PC-3 (cell line): ENCODE measurements around the gene LIPH. TPM values are rescaled to one million over a fixed set of nuclear protein-coding genes. Genes with fewer than 3 reads are reported as not detected.

Source experiments
- ATAC-seq: fragments of 200-7000 bp; cut with Tn5 transposase; 2 replicates; pipeline ENCODE4 v1.9.1; 2020; ENCODE audit warnings: mild to moderate bottlenecking, moderate library complexity
- BruUV-seq: library from RNA; stranded (reverse); fragments of 400-500 nt; replicated peaks from 2 replicates; lab custom pipeline; 2021; lab: Mats Ljungman, UMichigan
- CTCF ChIA-PET: fragments of 300-600 bp; sonication (Branson Sonifier 250); formaldehyde crosslinking; loops from one replicate; lab custom pipeline; 2022; ENCODE audit warnings: antibody characterized with exemption; lab: Charles Lee
- POLR2A ChIA-PET: fragments of 300-600 bp; sonication (Branson Sonifier 250); formaldehyde crosslinking; loops from one replicate; lab custom pipeline; 2022; ENCODE audit warnings: antibody characterized with exemption; ENCODE audit not compliant: unreplicated experiment; lab: Charles Lee
- DNase-seq: peaks from one replicate; pipeline ENCODE4 v3.0.0-alpha.2; 2015
- H2AFZ ChIP-seq: fragments of 300-600 bp; sonication (generic); 2 replicates; pipeline ENCODE4 v1.6.0; 2016; ENCODE audit warnings: antibody characterized with exemption, low read length
- H3F3A ChIP-seq: fragments of 300-600 bp; sonication (generic); one replicate; pipeline ENCODE4 v1.6.0; 2017; ENCODE audit warnings: antibody characterized with exemption, low read length, control low read depth, mild to moderate bottlenecking; ENCODE audit not compliant: unreplicated experiment
- H3K27ac ChIP-seq: fragments of 300-600 bp; sonication (generic); 2 replicates; pipeline ENCODE4 v1.5.1; 2016; ENCODE audit warnings: mild to moderate bottlenecking, low read length
- H3K27me3 ChIP-seq: fragments of 300-600 bp; sonication (generic); 2 replicates; pipeline ENCODE4 v1.6.1; 2016; ENCODE audit warnings: low read length, mixed read lengths
- H3K36me3 ChIP-seq: fragments of 300-600 bp; sonication (generic); 2 replicates; pipeline ENCODE4 v1.6.1; 2016; ENCODE audit warnings: low read depth, mixed run types, low read length, mixed read lengths
- H3K4me1 ChIP-seq: fragments of 300-600 bp; sonication (generic); 2 replicates; pipeline ENCODE4 v1.5.1; 2016; ENCODE audit warnings: low read length; ENCODE audit not compliant: insufficient read depth
- H3K4me2 ChIP-seq: fragments of 300-600 bp; sonication (generic); 2 replicates; pipeline ENCODE4 v1.6.0; 2016; ENCODE audit warnings: low read length
- H3K4me3 ChIP-seq: fragments of 300-600 bp; sonication (generic); 2 replicates; pipeline ENCODE4 v1.5.1; 2016; ENCODE audit warnings: mild to moderate bottlenecking, low read length, mixed read lengths
- H3K79me2 ChIP-seq: fragments of 300-600 bp; sonication (generic); 2 replicates; pipeline ENCODE4 v1.6.1; 2017; ENCODE audit warnings: low read length, mixed read lengths
- H3K9ac ChIP-seq: fragments of 300-600 bp; sonication (generic); 2 replicates; pipeline ENCODE4 v1.6.0; 2016; ENCODE audit warnings: mild to moderate bottlenecking, low read length
- H3K9me2 ChIP-seq: fragments of 300-600 bp; sonication (generic); replicated peaks from 2 replicates; pipeline ENCODE4 v1.6.1; 2016; ENCODE audit warnings: mixed run types, low read length, mixed read lengths
- H3K9me3 ChIP-seq: fragments of 300-600 bp; sonication (generic); 2 replicates; pipeline ENCODE4 v1.6.1; 2016; ENCODE audit warnings: low read length, mixed read lengths
- H4K20me1 ChIP-seq: fragments of 300-600 bp; sonication (generic); 2 replicates; pipeline ENCODE4 v1.6.1; 2016; ENCODE audit warnings: low read length, mixed read lengths
- EZH2 ChIP-seq: fragments of 300-600 bp; sonication (generic); IDR thresholded peaks from one replicate; pipeline ENCODE4 v1.6.1; 2017; ENCODE audit warnings: antibody characterized with exemption, mild to moderate bottlenecking, low read length; ENCODE audit not compliant: unreplicated experiment
- EZH2phosphoT487 ChIP-seq: fragments of 300-600 bp; sonication (generic); IDR thresholded peaks from 2 replicates; pipeline ENCODE4 v1.6.1; 2018; ENCODE audit warnings: mild to moderate bottlenecking, antibody characterized with exemption, low read length, borderline replicate concordance
- intact Hi-C: fragments of 100-400 bp; cut with micrococcal nuclease; formaldehyde crosslinking; loops from 2 replicates; pipeline ENCODE4 v1.9.0; 2023
- total RNA-seq: library from RNA; depleted of rRNA; stranded (reverse); fragments of >200 nt; gene quantifications from 2 replicates; pipeline ENCODE4 v1.2.3, GENCODE V29; 2014
- TF ChIP-seq, protein P1 (sequence below): fragments of 300-600 bp; sonication (generic); conservative IDR thresholded peaks from 2 replicates; pipeline ENCODE4 v1.5.1; 2017; ENCODE audit warnings: antibody characterized with exemption, low read depth, mild to moderate bottlenecking, low read length

Gene LIPH
- total RNA-seq, 1 experiment from 2014 or later = 1.0 TPM

GRCh38 chr3:185490241-185490640 is 62.1 kb downstream of the LIPH start:
- Histone ChIP-seq H3K79me2 (no peaks in the 10 kb centered on the region), H3K36me3 (peaks cover 34% of the 10 kb centered on the region), H3F3A (no peaks in the 10 kb centered on the region), H3K4me3 (no peak overlapping the region), H3K9ac (no peak overlapping the region), H3K27ac (no peak overlapping the region), H3K4me2 (no peak overlapping the region), H3K27me3 (no peaks in the 10 kb centered on the region), H3K9me2 (no peaks in the 10 kb centered on the region), H3K9me3 (no peaks in the 10 kb centered on the region), H4K20me1 (no peaks in the 10 kb centered on the region), H2AFZ (no peak overlapping the region), H3K4me1 (no peaks in the 10 kb centered on the region)
- DNase-seq (no peak), ATAC-seq (no peak)
- intact Hi-C loops = no loop called here
- ChIA-PET POLR2A (no interaction called here), CTCF (no interaction called here)
- TF ChIP-seq, protein P1, sequence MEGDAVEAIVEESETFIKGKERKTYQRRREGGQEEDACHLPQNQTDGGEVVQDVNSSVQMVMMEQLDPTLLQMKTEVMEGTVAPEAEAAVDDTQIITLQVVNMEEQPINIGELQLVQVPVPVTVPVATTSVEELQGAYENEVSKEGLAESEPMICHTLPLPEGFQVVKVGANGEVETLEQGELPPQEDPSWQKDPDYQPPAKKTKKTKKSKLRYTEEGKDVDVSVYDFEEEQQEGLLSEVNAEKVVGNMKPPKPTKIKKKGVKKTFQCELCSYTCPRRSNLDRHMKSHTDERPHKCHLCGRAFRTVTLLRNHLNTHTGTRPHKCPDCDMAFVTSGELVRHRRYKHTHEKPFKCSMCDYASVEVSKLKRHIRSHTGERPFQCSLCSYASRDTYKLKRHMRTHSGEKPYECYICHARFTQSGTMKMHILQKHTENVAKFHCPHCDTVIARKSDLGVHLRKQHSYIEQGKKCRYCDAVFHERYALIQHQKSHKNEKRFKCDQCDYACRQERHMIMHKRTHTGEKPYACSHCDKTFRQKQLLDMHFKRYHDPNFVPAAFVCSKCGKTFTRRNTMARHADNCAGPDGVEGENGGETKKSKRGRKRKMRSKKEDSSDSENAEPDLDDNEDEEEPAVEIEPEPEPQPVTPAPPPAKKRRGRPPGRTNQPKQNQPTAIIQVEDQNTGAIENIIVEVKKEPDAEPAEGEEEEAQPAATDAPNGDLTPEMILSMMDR = no peak
- TF ChIP-seq EZH2phosphoT487 (no peak), EZH2 (no peak)
- BruUV-seq = no TSS peak

GRCh38 chr3:185489462-185489861 is 62.9 kb downstream of the LIPH start:
- ChIA-PET CTCF (no interaction called here), POLR2A (no interaction called here)
- no peak for ATAC-seq
- Histone ChIP-seq H3K4me1 (no peaks in the 10 kb centered on the region), H3K9ac (no peak overlapping the region), H3F3A (no peaks in the 10 kb centered on the region), H3K4me3 (no peak overlapping the region), H3K79me2 (no peaks in the 10 kb centered on the region), H3K27me3 (no peaks in the 10 kb centered on the region), H3K4me2 (no peak overlapping the region), H3K27ac (no peak overlapping the region), H3K9me2 (no peaks in the 10 kb centered on the region), H2AFZ (no peak overlapping the region), H3K36me3 (peaks cover 31% of the 10 kb centered on the region), H4K20me1 (no peaks in the 10 kb centered on the region), H3K9me3 (no peaks in the 10 kb centered on the region)
- intact Hi-C loops = no loop called here
- no peak for DNase-seq
- TF ChIP-seq, protein P1 = no peak
- TF ChIP-seq EZH2phosphoT487 = no peak
- TF ChIP-seq EZH2 = no peak
- BruUV-seq = no TSS peak

DNA sequence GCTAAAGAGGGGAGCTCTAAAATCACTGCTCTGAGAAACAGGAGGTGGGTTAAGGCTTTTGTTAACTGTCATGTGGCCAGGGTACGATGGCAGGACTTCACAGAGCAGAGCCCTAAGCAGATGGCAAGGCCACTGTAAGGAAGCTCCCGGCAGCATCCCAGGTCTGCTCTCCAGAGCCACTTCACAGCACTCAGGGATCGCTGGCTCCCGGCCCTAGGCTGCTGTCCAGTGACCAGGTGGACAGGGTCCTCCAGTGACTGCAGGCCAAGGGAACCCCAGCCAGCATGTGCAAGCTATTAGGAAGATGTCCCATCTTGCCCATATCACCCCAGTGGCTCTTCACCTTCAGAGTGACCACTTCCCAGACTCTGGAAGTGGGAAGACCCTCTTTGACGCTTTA is 63.9 kb downstream of the LIPH start:
- Histone ChIP-seq H4K20me1 (no peaks in the 10 kb centered on the region), H3K4me1 (no peaks in the 10 kb centered on the region), H3K9ac (no peak overlapping the region), H3F3A (no peaks in the 10 kb centered on the region), H3K4me2 (no peak overlapping the region), H3K9me3 (no peaks in the 10 kb centered on the region), H3K9me2 (no peaks in the 10 kb centered on the region), H2AFZ (no peak overlapping the region), H3K4me3 (no peak overlapping the region), H3K79me2 (no peaks in the 10 kb centered on the region), H3K27me3 (no peaks in the 10 kb centered on the region), H3K27ac (no peak overlapping the region), H3K36me3 (peaks cover 26% of the 10 kb centered on the region)
- CTCF ChIA-PET = no interaction called here
- BruUV-seq = no TSS peak
- DNase-seq (no peak), ATAC-seq (no peak)
- TF ChIP-seq EZH2 (no peak), EZH2phosphoT487 (no peak)
- TF ChIP-seq, protein P1 = no peak
- intact Hi-C loops = no loop called here
- POLR2A ChIA-PET = no interaction called here
